IPS DF 6.9 (cell line): ENCODE measurements around the gene KRTAP5-2.

Experiments used
- DNase-seq: peaks from one replicate; pipeline ENCODE4 v3.0.0-alpha.2; 2013; ENCODE audit warnings: low read depth, low spot score
- H3K27ac ChIP-seq: one replicate; pipeline ENCODE4 v1.5.1; 2013; ENCODE audit warnings: low read length, control low read depth
- H3K27me3 ChIP-seq: 2 replicates; pipeline ENCODE4 v1.6.1; 2013; ENCODE audit warnings: mild to moderate bottlenecking, low read length; ENCODE audit not compliant: control insufficient read depth, insufficient read depth
- H3K36me3 ChIP-seq: 2 replicates; pipeline ENCODE4 v1.6.1; 2013; ENCODE audit warnings: low read length; ENCODE audit not compliant: control insufficient read depth, insufficient read depth
- H3K4me1 ChIP-seq: 2 replicates; pipeline ENCODE4 v1.6.1; 2013; ENCODE audit warnings: low read length; ENCODE audit not compliant: control insufficient read depth, insufficient read depth
- H3K4me3 ChIP-seq: 2 replicates; pipeline ENCODE4 v1.5.1; 2013; ENCODE audit warnings: mild to moderate bottlenecking, low read length
- H3K9me3 ChIP-seq: 2 replicates; pipeline ENCODE4 v1.6.1; 2013; ENCODE audit warnings: low read length, inconsistent platforms; ENCODE audit not compliant: control insufficient read depth, insufficient read depth
- WGBS: extraction: QIAGEN DNeasy Blood & Tissue Kit; methylation state at CpG from one replicate; pipeline ENCODE4 v1.1.7; 2013; ENCODE audit warnings: mixed read lengths, missing lambda C conversion rate; ENCODE audit not compliant: insufficient read length, insufficient coverage; 5-methylcytosine and 5-hydroxymethylcytosine counted together

KRTAP5-2 gene

GRCh38 chr11:1569251-1569780 is 28.8 kb downstream of the KRTAP5-2 start:
- Histone ChIP-seq H3K27me3 (peaks cover 15% of the 10 kb centered on the region), H3K4me3 (no peak overlapping the region), H3K36me3 (no peaks in the 10 kb centered on the region), H3K4me1 (peaks cover 23% of the 10 kb centered on the region), H3K27ac (no peak overlapping the region), H3K9me3 (no peaks in the 10 kb centered on the region)
- DNase-seq, result no peak
- WGBS, result no CpG with 5 or more reads among the region's 14 CpGs

GRCh38 chr11:1568441-1568911 is 29.6 kb downstream of the KRTAP5-2 start:
- H3K9me3 ChIP-seq, result no peaks in the 10 kb centered on the region
- no peak overlapping the region for H3K4me3 ChIP-seq
- H3K27ac ChIP-seq, result no peak overlapping the region
- H3K36me3 ChIP-seq, result no peaks in the 10 kb centered on the region
- no peak for DNase-seq
- no CpG with 5 or more reads among the region's 13 CpGs for WGBS
- peaks cover 22% of the 10 kb centered on the region for H3K4me1 ChIP-seq
- peaks cover 7% of the 10 kb centered on the region for H3K27me3 ChIP-seq

GRCh38 chr11:1567721-1568100 is 30.4 kb downstream of the KRTAP5-2 start:
- no peaks in the 10 kb centered on the region; the same call in 1 of the 2 replicates for H3K27me3 ChIP-seq
- H3K9me3 ChIP-seq, result no peaks in the 10 kb centered on the region
- no peak for DNase-seq
- no peaks in the 10 kb centered on the region; the same call in 1 of the 2 replicates for H3K36me3 ChIP-seq
- WGBS, result no CpG with 5 or more reads among the region's 7 CpGs
- H3K4me3 ChIP-seq, result no peak overlapping the region
- H3K4me1 ChIP-seq, result peaks cover 20% of the 10 kb centered on the region
- no peak overlapping the region for H3K27ac ChIP-seq

- H3K27me3 ChIP-seq, result no peaks in the 10 kb centered on the region
- H3K36me3 ChIP-seq, result no peaks in the 10 kb centered on the region; the same call in 1 of the 2 replicates
- no peak overlapping the region for H3K4me3 ChIP-seq
- no peak for DNase-seq
- H3K4me1 ChIP-seq, result peaks cover 20% of the 10 kb centered on the region
- no peak overlapping the region for H3K27ac ChIP-seq
- no peaks in the 10 kb centered on the region for H3K9me3 ChIP-seq
- WGBS, result no CpG with 5 or more reads among the region's 13 CpGs
Observed at GRCh38 chr11:1567052-1567720, 30.9 kb downstream of the KRTAP5-2 start.

- Histone ChIP-seq H3K36me3 (no peaks in the 10 kb centered on the region; the same call in 1 of the 2 replicates), H3K27ac (no peak overlapping the region), H3K4me3 (no peak overlapping the region), H3K27me3 (no peaks in the 10 kb centered on the region), H3K9me3 (no peaks in the 10 kb centered on the region), H3K4me1 (peaks cover 20% of the 10 kb centered on the region)
- no peak for DNase-seq
- no CpG with 5 or more reads among the region's 20 CpGs for WGBS
Observed at GRCh38 chr11:1566381-1567051, 31.6 kb downstream of the KRTAP5-2 start.

- H3K36me3 ChIP-seq, result no peaks in the 10 kb centered on the region; the same call in 1 of the 2 replicates
- peaks cover 19% of the 10 kb centered on the region for H3K4me1 ChIP-seq
- no CpG with 5 or more reads among the region's 5 CpGs for WGBS
- no peak overlapping the region for H3K4me3 ChIP-seq
- H3K27ac ChIP-seq, result no peak overlapping the region
- H3K9me3 ChIP-seq, result no peaks in the 10 kb centered on the region
- no peak for DNase-seq
- no peaks in the 10 kb centered on the region for H3K27me3 ChIP-seq
Observed at GRCh38 chr11:1565904-1566247, 32.2 kb downstream of the KRTAP5-2 start.

- Histone ChIP-seq H3K4me1 (peaks cover 16% of the 10 kb centered on the region), H3K27ac (no peak overlapping the region), H3K36me3 (no peaks in the 10 kb centered on the region; the same call in 1 of the 2 replicates), H3K27me3 (no peaks in the 10 kb centered on the region), H3K4me3 (no peak overlapping the region; the same call in 1 of the 2 replicates), H3K9me3 (no peaks in the 10 kb centered on the region)
- no CpG with 5 or more reads among the region's 28 CpGs for WGBS
- DNase-seq, result no peak
Observed at GRCh38 chr11:1565173-1565903, 32.8 kb downstream of the KRTAP5-2 start.

- Histone ChIP-seq H3K27me3 (no peaks in the 10 kb centered on the region), H3K9me3 (no peaks in the 10 kb centered on the region), H3K27ac (no peak overlapping the region), H3K4me3 (no peak overlapping the region), H3K36me3 (no peaks in the 10 kb centered on the region; the same call in 1 of the 2 replicates), H3K4me1 (peaks cover 17% of the 10 kb centered on the region)
- WGBS, result no CpG with 5 or more reads among the region's 16 CpGs
- DNase-seq, result no peak
Observed at GRCh38 chr11:1564535-1565172, 33.4 kb downstream of the KRTAP5-2 start.

GRCh38 chr11:1563697-1564534 is 34.2 kb downstream of the KRTAP5-2 start:
- no peaks in the 10 kb centered on the region for H3K27me3 ChIP-seq
- no CpG with 5 or more reads among the region's 29 CpGs for WGBS
- H3K27ac ChIP-seq, result no peak overlapping the region
- no peak overlapping the region for H3K4me3 ChIP-seq
- H3K36me3 ChIP-seq, result no peaks in the 10 kb centered on the region; the same call in 1 of the 2 replicates
- DNase-seq, result no peak
- no peaks in the 10 kb centered on the region for H3K9me3 ChIP-seq
- H3K4me1 ChIP-seq, result peaks cover 23% of the 10 kb centered on the region
